GM19351 (cell line): ENCODE data around the gene RNASE11.
"Not testable (repeated sequence)": the region's sequence is repeated elsewhere in the genome, so short reads cannot be mapped to it uniquely, and the experiment has no call there.

Experiments
- ATAC-seq: cut with Tn5 transposase; IDR thresholded peaks from one replicate; pipeline ENCODE4 v1.9.1; 2021; ENCODE audit warnings: mild to moderate bottlenecking, moderate library complexity; ENCODE audit not compliant: unreplicated experiment

The RNASE11 gene

GRCh38 chr14:20583142-20583541 is 4.7 kb downstream of the RNASE11 start:
- ATAC-seq = no peak

DNA sequence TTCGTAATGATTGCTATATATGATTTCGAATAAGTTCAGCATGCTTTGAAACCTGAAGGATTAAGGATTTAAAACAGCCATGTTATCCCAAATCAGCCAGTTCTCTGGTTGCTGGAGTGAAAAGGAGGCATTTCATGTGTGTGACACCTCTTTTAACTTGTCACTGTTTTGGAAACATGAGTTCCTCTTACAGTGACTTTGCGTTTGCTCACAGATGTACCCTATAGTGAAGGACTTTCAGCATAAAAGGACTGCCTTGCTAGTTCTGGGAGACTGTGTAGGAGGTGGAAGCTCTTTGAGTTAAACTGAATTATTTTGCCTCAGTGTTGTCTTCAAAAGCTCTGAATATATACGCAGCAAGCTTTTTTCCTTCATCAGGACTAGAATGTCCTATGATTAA is 7.6 kb downstream of the RNASE11 start:
- ATAC-seq = no peak

GRCh38 chr14:20578784-20579502 is 8.9 kb downstream of the RNASE11 start:
- ATAC-seq = no peak

- ATAC-seq = no peak
These were observed 9.5 kb downstream of the RNASE11 start for GRCh38 chr14:20578325-20578724.

- not testable (repeated sequence) for ATAC-seq
These were observed 15.3 kb downstream of the RNASE11 start for GRCh38 chr14:20572382-20572990.

DNA sequence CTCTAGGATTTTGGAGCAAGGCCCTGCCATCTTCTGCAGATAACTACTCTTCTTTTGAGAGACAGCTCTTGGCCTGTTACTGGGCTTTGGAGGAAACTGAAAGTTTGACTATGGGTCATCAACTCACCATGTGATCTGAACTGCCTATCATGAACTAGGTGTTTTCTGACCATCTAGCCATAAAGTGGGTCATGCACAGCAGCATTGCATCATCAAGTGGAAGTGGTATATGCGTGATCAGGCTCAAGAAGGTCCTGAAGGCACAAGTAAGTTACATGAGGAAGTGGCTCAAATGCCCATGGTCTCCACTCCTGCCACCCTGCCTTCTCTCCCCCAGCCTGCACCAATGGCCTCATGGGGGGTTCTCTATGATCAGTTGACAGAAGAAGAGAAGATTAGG is 17.1 kb downstream of the RNASE11 start:
- ATAC-seq = not testable (repeated sequence)

DNA sequence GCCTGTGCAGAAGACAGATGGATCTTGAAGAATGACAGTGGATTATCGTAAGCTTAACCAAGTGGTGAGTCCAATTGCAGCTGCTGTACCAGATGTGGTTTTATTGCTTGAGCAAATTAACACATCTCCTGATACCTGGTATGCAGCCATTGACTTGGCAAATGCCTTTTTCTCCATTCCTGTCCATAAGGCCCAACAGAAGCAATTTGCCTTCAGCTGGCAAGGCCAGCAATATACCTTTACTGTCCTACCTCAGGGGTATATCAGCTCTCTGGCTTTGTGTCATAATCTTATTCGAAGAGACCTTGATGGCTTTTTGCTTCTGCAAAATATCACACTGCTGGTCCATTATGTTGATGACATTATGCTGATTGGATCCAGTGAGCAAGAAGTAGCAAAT is 17.9 kb downstream of the RNASE11 start:
- not testable (repeated sequence) for ATAC-seq

- no peak for ATAC-seq
These were observed 18.7 kb downstream of the RNASE11 start for GRCh38 chr14:20569066-20569465.

GRCh38 chr14:20568393-20568792 is 19.4 kb downstream of the RNASE11 start:
- ATAC-seq = no peak

- ATAC-seq = not testable (repeated sequence)
These were observed 20.6 kb downstream of the RNASE11 start for GRCh38 chr14:20567199-20567598.

GRCh38 chr14:20564501-20564997 is 23.3 kb downstream of the RNASE11 start:
- ATAC-seq = no peak

DNA sequence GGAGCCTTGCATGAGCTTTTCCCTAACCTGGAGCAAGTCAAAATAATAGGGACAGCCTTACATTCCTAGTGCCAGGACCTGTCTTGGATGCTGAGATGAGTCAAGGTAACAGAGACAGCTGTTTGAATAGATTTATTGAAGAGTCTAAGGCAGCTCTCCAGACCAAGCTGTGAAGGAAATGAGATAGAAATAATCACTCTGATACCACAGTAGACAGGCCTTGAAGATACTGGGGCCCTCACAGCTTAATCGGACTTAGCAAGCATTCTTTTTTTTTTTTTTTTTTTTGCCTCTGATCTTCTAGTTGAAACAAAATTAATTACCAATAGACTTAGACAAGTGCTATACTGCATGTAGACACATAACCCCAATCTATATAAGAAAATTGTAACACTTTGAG is 23.8 kb downstream of the RNASE11 start:
- no peak for ATAC-seq

GRCh38 chr14:20560961-20561360 is 26.8 kb downstream of the RNASE11 start, which contains the start of gene RNASE9:
Gene RNASE9, minus strand, starts transcription at chr14:20561047.
- ATAC-seq = no peak

- no peak for ATAC-seq
These were observed 28.3 kb downstream of the RNASE11 start for GRCh38 chr14:20559461-20559904.

DNA sequence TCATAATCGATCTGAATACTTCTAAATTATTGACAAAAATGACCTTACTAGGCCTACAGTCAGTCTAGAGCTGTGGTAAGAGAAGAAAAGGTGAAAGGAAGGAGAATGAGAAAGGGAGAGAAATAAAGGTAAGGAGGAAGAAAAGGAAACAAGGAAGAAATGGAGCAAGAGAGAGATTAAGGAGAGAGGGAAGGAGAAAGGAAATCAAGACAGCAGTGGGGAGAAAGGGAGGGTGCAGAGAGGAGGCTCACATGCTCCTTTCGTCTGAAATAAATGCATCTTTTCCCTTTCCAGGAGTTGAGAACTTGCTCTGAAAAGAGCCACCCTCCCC is 30.6 kb downstream of the RNASE11 start:
- ATAC-seq = no peak

DNA sequence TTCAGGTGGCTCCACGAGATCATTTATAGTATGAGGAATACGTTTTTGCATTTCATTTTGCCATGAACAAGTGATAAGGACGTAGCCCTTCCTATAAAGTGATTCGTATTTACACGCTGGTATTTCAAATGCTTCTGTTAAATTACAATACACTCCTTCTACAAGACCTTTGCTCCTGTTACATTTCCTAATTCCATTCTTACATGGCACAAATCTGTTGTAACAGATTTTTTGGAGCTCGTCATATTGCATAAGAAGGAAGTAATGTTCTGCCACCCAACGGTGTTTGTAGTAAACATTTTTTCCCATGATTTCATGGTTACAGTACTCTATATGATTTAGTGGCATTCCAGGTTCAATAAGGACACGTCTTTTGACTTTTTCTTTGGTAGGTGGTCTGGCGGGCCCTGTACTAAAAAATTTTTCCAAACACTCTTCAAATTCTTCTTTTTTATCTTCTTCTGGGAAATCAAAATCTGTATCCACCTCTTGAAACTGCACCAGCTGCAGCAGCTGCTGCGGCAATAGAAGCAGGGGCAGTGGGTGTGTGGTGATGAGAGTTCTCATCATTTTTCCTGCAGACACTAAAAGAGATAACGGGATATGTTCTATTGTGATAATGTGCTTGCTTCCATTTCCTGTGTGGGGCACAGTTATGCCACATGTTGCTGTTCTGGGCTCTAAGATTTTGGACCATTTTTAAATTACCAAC is 31.1 kb downstream of the RNASE11 start:
- no peak for ATAC-seq

DNA sequence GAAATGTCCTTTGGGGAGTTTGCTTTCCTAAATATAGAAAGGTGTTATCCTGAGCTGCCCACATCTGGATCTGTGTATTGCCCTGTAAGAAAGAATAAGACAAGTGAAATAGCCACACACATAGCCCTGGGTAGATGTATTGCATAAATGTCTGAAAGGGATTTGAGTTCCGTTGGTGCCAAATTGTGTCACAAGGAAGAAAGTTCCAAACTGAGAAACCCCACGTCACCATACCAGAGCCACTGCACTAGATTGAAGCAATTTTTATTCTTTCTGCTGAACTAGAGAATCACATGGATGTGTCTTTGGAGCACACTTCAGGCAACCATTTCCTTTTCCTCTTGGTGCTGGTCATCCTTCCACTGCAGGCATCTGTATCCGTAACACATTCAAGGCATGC is 32.0 kb downstream of the RNASE11 start:
- ATAC-seq = no peak

- no peak for ATAC-seq
These were observed 34.8 kb downstream of the RNASE11 start for GRCh38 chr14:20553024-20553423.

- ATAC-seq = no peak
These were observed 36.2 kb downstream of the RNASE11 start for GRCh38 chr14:20551606-20552005.

- no peak for ATAC-seq
These were observed 36.9 kb downstream of the RNASE11 start for GRCh38 chr14:20550926-20551325.

DNA sequence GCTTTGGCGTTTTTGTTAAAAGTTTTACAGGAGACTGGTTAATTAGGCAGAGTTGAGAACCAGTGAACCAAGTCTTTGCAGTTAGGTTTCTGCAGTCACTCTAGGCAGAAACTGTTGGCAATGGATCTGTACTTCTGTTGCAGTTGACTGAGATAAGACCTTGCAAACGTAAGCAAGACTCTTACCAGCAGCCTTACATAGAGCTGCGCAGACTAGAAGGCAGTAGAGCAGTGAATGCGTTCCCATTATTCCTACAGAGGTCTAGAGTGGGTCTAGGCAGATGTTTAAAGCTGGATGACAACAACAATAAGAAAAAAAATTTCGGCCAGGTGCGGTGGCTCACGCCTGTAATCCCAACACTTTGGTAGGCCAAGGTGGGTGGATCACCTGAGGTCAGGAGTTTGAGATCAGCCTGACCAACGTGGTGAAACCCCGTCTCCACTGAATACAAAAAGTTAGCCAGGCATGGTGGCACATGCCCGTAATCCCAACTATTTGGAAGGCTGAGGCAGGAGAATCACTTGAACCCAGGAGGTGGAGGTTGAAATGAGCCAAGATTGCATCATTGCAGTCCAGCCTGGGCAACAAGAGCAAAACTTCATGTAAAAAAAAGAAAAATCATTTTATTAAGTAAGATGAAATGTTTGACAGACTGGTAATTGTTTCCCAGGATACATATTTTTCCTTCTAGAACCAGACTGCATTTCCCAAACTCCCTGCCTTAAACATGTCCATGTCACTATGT is 39.2 kb downstream of the RNASE11 start:
- no peak for ATAC-seq
